Hematopoietic multipotent progenitor cell treated with erythropoietin and hydrocortisone succinate and interleukin-3 and kit ligand, for 15 days (in vitro differentiated cells): ENCODE data around the gene FAM3A.
A peak's percentile ranks its signal among the peaks of the same experiment; 100 is the strongest.
"Not testable (repeated sequence)": the region's sequence is repeated elsewhere in the genome, so short reads cannot be mapped to it uniquely, and the experiment has no call there.

ENCODE experiments used
- DNase-seq: peaks from one replicate; pipeline ENCODE4 v3.0.0-alpha.2; 2015; ENCODE audit warnings: low spot score

FAM3A gene

GRCh38 chrX:154502989-154503388, 13.0 kb downstream of the FAM3A start:
- no peak for DNase-seq

GRCh38 chrX:154502098-154502497, 13.9 kb downstream of the FAM3A start:
- DNase-seq = no peak

- DNase-seq = not testable (repeated sequence)
These were observed 14.6 kb downstream of the FAM3A start for GRCh38 chrX:154501423-154501822.

GRCh38 chrX:154496591-154497137, 19.4 kb downstream of the FAM3A start:
- DNase-seq = not testable (repeated sequence)

- DNase-seq = peak; percentile 85
These were observed 20.5 kb downstream of the FAM3A start for GRCh38 chrX:154495472-154495922.

GRCh38 chrX:154494715-154495114, 21.3 kb downstream of the FAM3A start:
- no peak for DNase-seq

- DNase-seq = peak; percentile 91
These were observed 25.5 kb downstream of the FAM3A start, which contains the start of gene SLC10A3 for GRCh38 chrX:154490414-154491083. TSS of gene SLC10A3 (minus strand) at chrX:154490629. CDS start at chrX:154488940, 1,689 bp downstream.

- peak; percentile 38 for DNase-seq
These were observed 26.0 kb downstream of the FAM3A start for GRCh38 chrX:154490021-154490413.

- DNase-seq = no peak
These were observed 26.9 kb downstream of the FAM3A start for GRCh38 chrX:154489182-154489581.

- no peak for DNase-seq
These were observed 27.5 kb downstream of the FAM3A start for GRCh38 chrX:154488336-154489075.

GRCh38 chrX:154487518-154488290, 28.3 kb downstream of the FAM3A start:
- DNase-seq = no peak

- DNase-seq = peak; percentile 50
These were observed 29.4 kb downstream of the FAM3A start, which contains the start of gene UBL4A for GRCh38 chrX:154486396-154487207. TSS of gene UBL4A (minus strand) at chrX:154486615. CDS start at chrX:154486584, 31 bp downstream.

- peak; percentile 41 for DNase-seq
These were observed 30.0 kb downstream of the FAM3A start for GRCh38 chrX:154486052-154486395.

- no peak for DNase-seq
These were observed 30.6 kb downstream of the FAM3A start for GRCh38 chrX:154485150-154486051.

- peak; percentile 84 for DNase-seq
These were observed 31.5 kb downstream of the FAM3A start for GRCh38 chrX:154484255-154485149.

- no peak for DNase-seq
These were observed 32.7 kb downstream of the FAM3A start for GRCh38 chrX:154483325-154483724.

GRCh38 chrX:154482786-154483185, 33.2 kb downstream of the FAM3A start:
- no peak for DNase-seq

- DNase-seq = no peak
These were observed 34.0 kb downstream of the FAM3A start for GRCh38 chrX:154481911-154482601.

- DNase-seq = no peak
These were observed 34.8 kb downstream of the FAM3A start for GRCh38 chrX:154481195-154481594.
